ENCODE measurements around the gene KRT86.
"Not testable (repeated sequence)": the region's sequence is repeated elsewhere in the genome, so short reads cannot be mapped to it uniquely, and the experiment has no call there.

KRT86 gene

GRCh38 chr12:52264435-52264825, 10.0 kb upstream of the KRT86 start:
- in situ Hi-C loops (cut with MboI; ENCODE audit: low sequenced_read_pairs) = no loop called here

GRCh38 chr12:52266514-52266913, 7.9 kb upstream of the KRT86 start:
- in situ Hi-C loops (cut with MboI; ENCODE audit: low sequenced_read_pairs) = no loop called here

- in situ Hi-C loops (cut with MboI; ENCODE audit: low sequenced_read_pairs) = no loop called here
These were observed 7.2 kb upstream of the KRT86 start for GRCh38 chr12:52267266-52267665.

GRCh38 chr12:52267699-52268098, 6.7 kb upstream of the KRT86 start:
- in situ Hi-C loops (cut with MboI; ENCODE audit: low sequenced_read_pairs) = no loop called here

- in situ Hi-C loops (cut with MboI; ENCODE audit: low sequenced_read_pairs) = no loop called here
These were observed 6.2 kb upstream of the KRT86 start for GRCh38 chr12:52268212-52268611.

- in situ Hi-C loops (cut with MboI; ENCODE audit: low sequenced_read_pairs) = no loop called here
These were observed 3.8 kb upstream of the KRT86 start for GRCh38 chr12:52270541-52271070.

- in situ Hi-C loops (cut with MboI; ENCODE audit: low sequenced_read_pairs) = no loop called here
These were observed 3.3 kb upstream of the KRT86 start for GRCh38 chr12:52271158-52271557.

- in situ Hi-C loops (cut with MboI; ENCODE audit: low sequenced_read_pairs) = no loop called here
These were observed 1.2 kb downstream of the KRT86 start for GRCh38 chr12:52275686-52276085.

- in situ Hi-C loops (cut with MboI; ENCODE audit: low sequenced_read_pairs) = no loop called here
These were observed 3.2 kb downstream of the KRT86 start for GRCh38 chr12:52277486-52278245.

GRCh38 chr12:52278575-52279421, 4.4 kb downstream of the KRT86 start:
- in situ Hi-C loops (cut with MboI; ENCODE audit: low sequenced_read_pairs) = no loop called here

- in situ Hi-C loops (cut with MboI; ENCODE audit: low sequenced_read_pairs) = no loop called here
These were observed 5.2 kb downstream of the KRT86 start for GRCh38 chr12:52279422-52280318.

GRCh38 chr12:52280319-52280795, 5.9 kb downstream of the KRT86 start:
- in situ Hi-C loops (cut with MboI; ENCODE audit: low sequenced_read_pairs) = no loop called here

GRCh38 chr12:52280796-52281560, 6.5 kb downstream of the KRT86 start:
- in situ Hi-C loops (cut with MboI; ENCODE audit: low sequenced_read_pairs) = no loop called here

- in situ Hi-C loops (cut with MboI; ENCODE audit: low sequenced_read_pairs) = no loop called here
These were observed 10.2 kb downstream of the KRT86 start for GRCh38 chr12:52284562-52285171.

- in situ Hi-C loops (cut with MboI; ENCODE audit: low sequenced_read_pairs) = no loop called here
These were observed 10.8 kb downstream of the KRT86 start for GRCh38 chr12:52285172-52285745.

GRCh38 chr12:52285851-52286530, 11.5 kb downstream of the KRT86 start:
- in situ Hi-C loops (cut with MboI; ENCODE audit: low sequenced_read_pairs) = no loop called here

GRCh38 chr12:52286857-52287785, 12.7 kb downstream of the KRT86 start:
- in situ Hi-C loops (cut with MboI; ENCODE audit: low sequenced_read_pairs) = not testable (repeated sequence)

Data from HL-60/S4 treated with retinoic acid at 250 ng/mL for 4 days and 3 days (cell line).